Measurements from ENCODE around the gene RNF141.

Gene RNF141

GRCh38 chr11:10502770-10503169, 38.2 kb downstream of the RNF141 start:
- ATAC-seq: no peak
- TF ChIP-seq TOX (CRISPR knock-in tag; IDR thresholded peaks at IDR 0.05; ENCODE audit: borderline replicate concordance) (no peak), ARNTL (CRISPR knock-in tag; IDR thresholded peaks at IDR 0.05; ENCODE audit: borderline replicate concordance, low read depth) (no peak), POU6F1 (CRISPR knock-in tag; IDR thresholded peaks at IDR 0.05; ENCODE audit: borderline replicate concordance, low read depth) (no peak), TSHZ2 (CRISPR knock-in tag; IDR thresholded peaks at IDR 0.05) (no peak), CSDC2 (CRISPR knock-in tag; IDR thresholded peaks at IDR 0.05) (no peak), BACH2 (CRISPR knock-in tag; IDR thresholded peaks at IDR 0.05; ENCODE audit: borderline replicate concordance) (no peak), GLIS3 (CRISPR knock-in tag; IDR thresholded peaks at IDR 0.05) (no peak), ZFP3 (CRISPR knock-in tag; IDR thresholded peaks at IDR 0.05) (no peak), ZNF70 (CRISPR knock-in tag; IDR thresholded peaks at IDR 0.05) (no peak), PATZ1 (CRISPR knock-in tag; IDR thresholded peaks at IDR 0.05; ENCODE audit: borderline replicate concordance) (no peak), ZFP30 (CRISPR knock-in tag; IDR thresholded peaks at IDR 0.05) (no peak), ZC3H10 (CRISPR knock-in tag; IDR thresholded peaks at IDR 0.05) (no peak), ESRRG (CRISPR knock-in tag; IDR thresholded peaks at IDR 0.05) (no peak)

- TF ChIP-seq ZNF8 (CRISPR knock-in tag; IDR thresholded peaks at IDR 0.05): no peak
- TF ChIP-seq BACH2 (CRISPR knock-in tag; IDR thresholded peaks at IDR 0.05; ENCODE audit: borderline replicate concordance): no peak
- TF ChIP-seq TCF4 (CRISPR knock-in tag; IDR thresholded peaks at IDR 0.05; ENCODE audit: borderline replicate concordance): no peak
- TF ChIP-seq OSR1 (CRISPR knock-in tag; IDR thresholded peaks at IDR 0.05): no peak
- no peak for TF ChIP-seq ARNTL (CRISPR knock-in tag; IDR thresholded peaks at IDR 0.05; ENCODE audit: borderline replicate concordance, low read depth)
- TF ChIP-seq POU6F1 (CRISPR knock-in tag; IDR thresholded peaks at IDR 0.05; ENCODE audit: borderline replicate concordance, low read depth): no peak
- TF ChIP-seq CSDC2 (CRISPR knock-in tag; IDR thresholded peaks at IDR 0.05): no peak
- no peak for ATAC-seq
Observed at GRCh38 chr11:10502065-10502680, 38.8 kb downstream of the RNF141 start.

GRCh38 chr11:10500757-10501684, 40.0 kb downstream of the RNF141 start:
- no peak for ATAC-seq
- TF ChIP-seq ZFP3 (CRISPR knock-in tag; IDR thresholded peaks at IDR 0.05) (no peak), CSDC2 (CRISPR knock-in tag; IDR thresholded peaks at IDR 0.05) (no peak), ESRRG (CRISPR knock-in tag; IDR thresholded peaks at IDR 0.05) (no peak), ZFP30 (CRISPR knock-in tag; IDR thresholded peaks at IDR 0.05) (no peak), BACH2 (CRISPR knock-in tag; IDR thresholded peaks at IDR 0.05; ENCODE audit: borderline replicate concordance) (no peak), PPARA (CRISPR knock-in tag; IDR thresholded peaks at IDR 0.05; ENCODE audit: borderline replicate concordance) (no peak), POU6F1 (CRISPR knock-in tag; IDR thresholded peaks at IDR 0.05; ENCODE audit: borderline replicate concordance, low read depth) (no peak), PATZ1 (CRISPR knock-in tag; IDR thresholded peaks at IDR 0.05; ENCODE audit: borderline replicate concordance) (no peak), ISL1 (CRISPR knock-in tag; IDR thresholded peaks at IDR 0.05) (no peak), CREB5 (CRISPR knock-in tag; IDR thresholded peaks at IDR 0.05; ENCODE audit: low read depth) (no peak), ZC3H10 (CRISPR knock-in tag; IDR thresholded peaks at IDR 0.05) (no peak), ZNF8 (CRISPR knock-in tag; IDR thresholded peaks at IDR 0.05) (no peak), ARNTL (CRISPR knock-in tag; IDR thresholded peaks at IDR 0.05; ENCODE audit: borderline replicate concordance, low read depth) (no peak), OSR1 (CRISPR knock-in tag; IDR thresholded peaks at IDR 0.05) (no peak), TOX (CRISPR knock-in tag; IDR thresholded peaks at IDR 0.05; ENCODE audit: borderline replicate concordance) (no peak)
